Retinal pigment epithelial cell (primary cell): ENCODE measurements around the gene C12orf75.

Source experiments
- DNase-seq: peaks from one replicate; pipeline ENCODE4 v3.0.0-alpha.2; 2010; ENCODE audit warnings: low read depth
- H3K4me3 ChIP-seq: 2 replicates; pipeline ENCODE4 v1.5.1; 2011; ENCODE audit warnings: mild to moderate bottlenecking, low read length, control low read depth, moderate library complexity
- CTCF ChIP-seq: conservative IDR thresholded peaks from 2 replicates; pipeline ENCODE4 v1.5.1; 2011; ENCODE audit warnings: low read depth, low read length, control low read depth, inconsistent platforms

C12orf75 gene

GRCh38 chr12:105289114-105289904 lies 41.2 kb upstream of the C12orf75 start:
- no peak for TF ChIP-seq CTCF
- H3K4me3 ChIP-seq, result no peak overlapping the region
- DNase-seq, result no peak

- no peak overlapping the region for H3K4me3 ChIP-seq
- TF ChIP-seq CTCF, result no peak
- DNase-seq, result no peak
Measured at GRCh38 chr12:105291531-105291930, 39.0 kb upstream of the C12orf75 start.

GRCh38 chr12:105292705-105293104 lies 37.8 kb upstream of the C12orf75 start:
- no peak overlapping the region for H3K4me3 ChIP-seq
- no peak for TF ChIP-seq CTCF
- DNase-seq, result no peak

GRCh38 chr12:105293187-105293586 lies 37.3 kb upstream of the C12orf75 start:
- no peak overlapping the region for H3K4me3 ChIP-seq
- DNase-seq, result no peak
- no peak for TF ChIP-seq CTCF

- DNase-seq, result no peak
- no peak overlapping the region for H3K4me3 ChIP-seq
- TF ChIP-seq CTCF, result no peak
Measured at GRCh38 chr12:105294161-105294560, 36.3 kb upstream of the C12orf75 start.

- no peak for TF ChIP-seq CTCF
- H3K4me3 ChIP-seq, result no peak overlapping the region
- DNase-seq, result no peak
Measured at GRCh38 chr12:105294886-105295479, 35.5 kb upstream of the C12orf75 start.
